RWPE1 (cell line): ENCODE measurements around the gene TSPO2.
"Not testable (repeated sequence)": the region's sequence is repeated elsewhere in the genome, so short reads cannot be mapped to it uniquely, and the experiment has no call there.

Experiments
- CTCF ChIA-PET: fragments of 350-600 bp; sonication (Branson Sonifier 250); formaldehyde crosslinking; extraction: SDS; loops from one replicate; lab custom pipeline; 2021; lab: Yijun Ruan, JAX
- POLR2A ChIA-PET: fragments of 400-600 bp; formaldehyde crosslinking; extraction: SDS; loops from one replicate; lab custom pipeline; 2020; ENCODE audit warnings: antibody characterized with exemption; ENCODE audit not compliant: low non-redundant PET; lab: Yijun Ruan, JAX
- DNase-seq: peaks from one replicate; pipeline ENCODE4 v3.0.0; 2012; ENCODE audit warnings: low spot score
- H3K27ac ChIP-seq: fragments of 450-650 bp; 2 replicates; pipeline ENCODE4 v1.5.1; 2017
- TF ChIP-seq, protein P1 (sequence below): fragments of 450-650 bp; conservative IDR thresholded peaks from 2 replicates; pipeline ENCODE4 v1.5.1; 2017; ENCODE audit warnings: low read depth, mild to moderate bottlenecking

TSPO2 gene

DNA sequence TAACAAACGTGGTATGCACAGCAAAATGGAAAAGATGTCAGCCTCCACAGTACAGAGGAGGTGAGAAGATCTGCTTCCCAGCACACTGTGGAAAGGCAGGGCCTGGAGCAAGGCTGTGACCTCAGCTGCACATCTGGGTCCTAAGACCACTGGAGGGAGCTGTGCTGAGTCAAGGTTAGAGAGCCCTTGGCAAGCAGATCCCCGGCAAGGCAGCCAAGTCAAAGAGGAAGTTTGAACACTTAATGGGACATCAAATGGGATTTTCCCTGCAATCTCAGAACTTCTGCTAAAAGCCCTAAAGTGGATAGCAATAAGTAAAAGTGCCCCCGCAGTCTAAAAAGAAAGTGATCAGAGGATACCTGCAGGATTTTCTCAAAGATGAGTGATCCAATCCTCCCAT is 42.7 kb upstream of the TSPO2 start:
- no peak overlapping the region for H3K27ac ChIP-seq
- no peak for DNase-seq
- ChIA-PET CTCF (no interaction called here), POLR2A (no interaction called here)
- TF ChIP-seq, protein P1, sequence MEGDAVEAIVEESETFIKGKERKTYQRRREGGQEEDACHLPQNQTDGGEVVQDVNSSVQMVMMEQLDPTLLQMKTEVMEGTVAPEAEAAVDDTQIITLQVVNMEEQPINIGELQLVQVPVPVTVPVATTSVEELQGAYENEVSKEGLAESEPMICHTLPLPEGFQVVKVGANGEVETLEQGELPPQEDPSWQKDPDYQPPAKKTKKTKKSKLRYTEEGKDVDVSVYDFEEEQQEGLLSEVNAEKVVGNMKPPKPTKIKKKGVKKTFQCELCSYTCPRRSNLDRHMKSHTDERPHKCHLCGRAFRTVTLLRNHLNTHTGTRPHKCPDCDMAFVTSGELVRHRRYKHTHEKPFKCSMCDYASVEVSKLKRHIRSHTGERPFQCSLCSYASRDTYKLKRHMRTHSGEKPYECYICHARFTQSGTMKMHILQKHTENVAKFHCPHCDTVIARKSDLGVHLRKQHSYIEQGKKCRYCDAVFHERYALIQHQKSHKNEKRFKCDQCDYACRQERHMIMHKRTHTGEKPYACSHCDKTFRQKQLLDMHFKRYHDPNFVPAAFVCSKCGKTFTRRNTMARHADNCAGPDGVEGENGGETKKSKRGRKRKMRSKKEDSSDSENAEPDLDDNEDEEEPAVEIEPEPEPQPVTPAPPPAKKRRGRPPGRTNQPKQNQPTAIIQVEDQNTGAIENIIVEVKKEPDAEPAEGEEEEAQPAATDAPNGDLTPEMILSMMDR, result no peak

DNA sequence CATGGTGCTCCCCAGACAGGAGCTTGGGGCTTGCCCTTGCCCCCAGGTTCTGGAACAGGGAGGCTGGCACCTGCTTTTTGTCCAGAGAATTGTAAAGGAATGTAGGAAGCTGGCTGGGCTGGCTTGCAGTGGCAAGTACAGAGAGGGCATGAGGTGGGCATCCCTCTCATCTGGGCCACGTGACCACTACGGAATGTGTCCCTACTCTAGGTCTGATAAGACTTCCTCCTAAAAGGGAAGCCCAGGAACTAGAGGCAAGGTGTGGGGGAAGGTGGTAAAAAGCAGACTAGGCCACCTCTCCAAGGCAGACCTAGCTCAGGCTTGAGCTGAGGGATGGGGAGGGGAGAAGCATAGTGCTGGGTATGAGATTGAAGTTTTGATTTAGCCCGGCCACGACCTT is 42.0 kb upstream of the TSPO2 start:
- DNase-seq, result no peak
- ChIA-PET POLR2A (no interaction called here), CTCF (no interaction called here)
- no peak overlapping the region for H3K27ac ChIP-seq
- TF ChIP-seq, protein P1, result no peak

DNA sequence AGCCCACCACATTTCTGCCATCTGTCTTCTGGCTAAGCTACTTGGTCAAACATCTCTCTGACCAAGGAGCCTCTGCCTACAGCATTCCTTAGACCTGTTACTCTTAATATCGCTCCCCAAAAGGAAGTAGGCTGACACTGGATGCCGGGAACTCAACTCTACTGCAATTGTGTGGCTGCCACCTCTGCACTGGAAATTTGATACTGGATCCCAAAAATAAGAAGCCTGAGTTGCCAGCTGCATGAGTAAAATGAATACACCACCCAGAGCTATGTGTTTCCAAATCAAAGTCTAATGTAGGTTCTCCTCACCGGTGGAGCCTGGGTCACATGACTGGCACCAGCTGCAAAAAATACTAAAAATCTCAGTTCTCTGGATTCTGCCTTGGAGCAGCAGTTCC is 40.1 kb upstream of the TSPO2 start:
- CTCF ChIA-PET, result interaction anchor here (0.8 kb wide), 2 partner anchors 17 to 982 kb away, joined by 3 read pairs; no protein-coding TSS in a partner anchor

DNA sequence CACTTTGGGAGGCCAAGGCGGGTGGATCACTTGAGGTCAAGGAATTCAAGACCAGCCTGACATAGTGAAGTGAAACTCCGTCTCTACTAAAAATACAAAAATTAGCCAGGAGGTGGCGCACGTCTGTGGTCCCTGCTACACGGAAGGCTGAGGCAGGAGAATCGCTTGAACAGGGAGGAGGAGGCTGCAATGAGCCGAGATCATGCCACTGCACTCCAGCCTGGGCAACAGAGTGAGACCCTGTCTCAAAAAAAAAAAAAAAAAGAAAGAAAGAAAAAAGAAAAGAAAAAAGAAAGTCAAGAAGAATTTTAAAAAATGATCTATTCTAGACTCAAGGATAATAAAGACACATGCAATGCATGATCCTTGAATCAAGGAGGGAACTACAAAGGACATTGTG is 36.0 kb upstream of the TSPO2 start:
- H3K27ac ChIP-seq, DNase-seq, CTCF ChIA-PET, POLR2A ChIA-PET: not testable (repeated sequence)
- TF ChIP-seq, protein P1, result peak; percentile 70

More for the DNA sequence above, 40.1 kb upstream of the TSPO2 start:
- TF ChIP-seq, protein P1, result no peak
- POLR2A ChIA-PET, result no interaction called here
- no peak overlapping the region for H3K27ac ChIP-seq
- DNase-seq, result no peak

DNA sequence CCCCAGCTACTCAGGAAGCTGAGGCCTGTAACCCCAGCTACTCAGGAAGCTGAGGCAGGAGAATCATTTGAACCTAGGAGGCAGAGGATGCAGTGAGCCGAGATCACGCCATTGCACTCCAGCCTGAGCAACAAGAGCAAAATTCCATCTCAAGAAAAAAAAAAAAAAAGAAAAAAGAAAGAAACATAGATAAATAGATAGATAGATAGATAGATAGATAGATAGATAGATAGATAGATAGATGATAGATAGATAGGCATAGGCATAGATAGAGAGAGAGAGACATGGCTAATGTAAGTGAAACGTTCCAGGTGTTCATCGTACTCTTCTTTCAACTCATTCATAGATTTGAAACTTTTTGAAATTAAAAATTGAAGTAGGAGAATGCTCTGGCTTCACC is 35.3 kb upstream of the TSPO2 start:
- DNase-seq, H3K27ac ChIP-seq, POLR2A ChIA-PET, CTCF ChIA-PET: not testable (repeated sequence)

DNA sequence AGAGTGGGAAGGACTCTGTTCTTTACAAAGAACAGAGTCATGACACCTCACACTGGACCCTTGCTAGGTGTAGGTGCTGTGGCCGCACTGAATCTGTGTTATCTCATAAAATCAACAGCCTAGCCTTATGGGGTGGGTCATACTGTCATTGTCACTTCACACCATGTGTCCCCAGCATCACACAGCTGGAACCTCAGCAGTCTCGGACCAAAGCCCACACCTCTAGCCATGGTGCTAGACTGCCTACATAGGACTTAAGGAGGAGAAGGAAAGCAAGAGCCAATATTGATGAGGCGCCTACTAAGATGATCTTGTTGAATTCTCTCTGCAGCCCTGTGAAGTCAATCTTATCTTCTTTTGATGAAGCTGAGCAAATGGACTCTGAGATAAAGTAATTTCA is 34.3 kb upstream of the TSPO2 start:
- TF ChIP-seq, protein P1, result no peak
- H3K27ac ChIP-seq, result no peak overlapping the region
- ChIA-PET CTCF (interaction anchor here (0.6 kb wide), 1 partner anchor 22 kb away, joined by 4 read pairs; no protein-coding TSS in a partner anchor), POLR2A (no interaction called here)
- DNase-seq, result no peak

DNA sequence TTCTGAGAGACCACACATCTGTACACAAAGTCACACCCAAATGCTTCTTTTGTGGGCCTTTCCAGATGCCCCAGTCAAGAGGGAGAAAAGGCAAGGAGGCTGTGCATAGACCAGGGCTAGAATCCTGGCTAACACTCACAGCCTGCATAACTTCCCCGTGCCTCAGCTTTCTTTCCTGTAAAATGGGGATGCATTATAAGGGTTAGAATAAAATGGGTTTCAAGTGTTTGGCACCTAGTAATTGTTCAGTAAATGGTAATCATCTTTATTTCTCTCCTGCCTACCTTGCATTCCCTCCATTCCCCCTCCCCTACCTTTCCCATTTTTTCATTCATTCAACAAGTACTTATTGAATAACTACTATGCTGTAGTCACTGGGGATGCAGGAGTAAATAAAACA is 32.6 kb upstream of the TSPO2 start:
- ChIA-PET POLR2A (no interaction called here), CTCF (interaction anchor here (1.5 kb wide), 1 partner anchor 19 kb away, joined by 3 read pairs; no protein-coding TSS in a partner anchor)
- TF ChIP-seq, protein P1, result no peak
- DNase-seq, result no peak
- H3K27ac ChIP-seq, result no peak overlapping the region
